IMR-90 (cell line): Measurements from ENCODE around the gene NDRG2. TPM values are rescaled to one million over a fixed set of nuclear protein-coding genes. Genes with fewer than 3 reads are reported as not detected.

Source experiments
- ATAC-seq: fragments of 200-7000 bp; cut with Tn5 transposase; 2 replicates; pipeline ENCODE4 v1.9.1; 2020; ENCODE audit warnings: low read depth, mild to moderate bottlenecking, moderate library complexity
- BruUV-seq: library from RNA; stranded (reverse); fragments of 400-500 nt; replicated peaks from 2 replicates; lab custom pipeline; 2021; lab: Mats Ljungman, UMichigan
- CTCF ChIA-PET: fragments of 300-600 bp; formaldehyde crosslinking; extraction: SDS; loops from one replicate; lab custom pipeline; 2021; ENCODE audit warnings: antibody characterized with exemption; lab: Yijun Ruan, JAX
- POLR2A ChIA-PET: fragments of 300-600 bp; sonication (Branson Sonifier 250); formaldehyde crosslinking; loops from one replicate; lab custom pipeline; 2022; ENCODE audit warnings: antibody characterized with exemption; ENCODE audit not compliant: unreplicated experiment; lab: Charles Lee
- DNase-seq: peaks from one replicate; pipeline ENCODE4 v3.0.0; 2013
- H2AFZ ChIP-seq: replicated peaks from 2 replicates; pipeline ENCODE3; 2013; ENCODE audit warnings: low read length, mild to moderate bottlenecking; ENCODE audit not compliant: poor library complexity
- H2AK5ac ChIP-seq: 2 replicates; pipeline ENCODE4 v1.6.1; 2013; ENCODE audit warnings: low read depth, low read length, inconsistent platforms
- H2AK9ac ChIP-seq: replicated peaks from 2 replicates; pipeline ENCODE3; 2013; ENCODE audit warnings: mild to moderate bottlenecking, low read depth, low read length, moderate library complexity; ENCODE audit not compliant: poor library complexity
- H2BK120ac ChIP-seq: 2 replicates; pipeline ENCODE4 v1.6.1; 2013; ENCODE audit warnings: low read depth, low read length, inconsistent platforms
- H2BK15ac ChIP-seq: 3 replicates; pipeline ENCODE4 v1.6.1; 2013; ENCODE audit warnings: low read depth, low read length, inconsistent platforms
- H2BK20ac ChIP-seq: 2 replicates; pipeline ENCODE4 v1.6.1; 2013; ENCODE audit warnings: low read depth, mild to moderate bottlenecking, inconsistent platforms, low read length, moderate library complexity
- H2BK5ac ChIP-seq: 2 replicates; pipeline ENCODE4 v1.6.1; 2013; ENCODE audit warnings: mild to moderate bottlenecking, low read depth, low read length, inconsistent platforms; ENCODE audit not compliant: poor library complexity, severe bottlenecking
- H3K14ac ChIP-seq: replicated peaks from 2 replicates; pipeline ENCODE4 v1.6.1; 2013; ENCODE audit warnings: low read depth, low read length, inconsistent platforms
- H3K18ac ChIP-seq: 2 replicates; pipeline ENCODE4 v1.6.1; 2013; ENCODE audit warnings: low read depth, low read length, control low read depth
- H3K23ac ChIP-seq: 2 replicates; pipeline ENCODE4 v1.6.1; 2013; ENCODE audit warnings: low read depth, low read length, inconsistent platforms
- H3K27ac ChIP-seq: 2 replicates; pipeline ENCODE4 v1.5.1; 2013; ENCODE audit warnings: mild to moderate bottlenecking, control low read depth, low read length; ENCODE audit not compliant: insufficient read depth
- H3K27me3 ChIP-seq: 2 replicates; pipeline ENCODE4 v1.6.1; 2013; ENCODE audit warnings: low read length; ENCODE audit not compliant: control insufficient read depth, insufficient read depth
- H3K36me3 ChIP-seq: 2 replicates; pipeline ENCODE4 v1.6.1; 2013; ENCODE audit warnings: low read length, mixed read lengths; ENCODE audit not compliant: control insufficient read depth, insufficient read depth
- H3K4ac ChIP-seq: 2 replicates; pipeline ENCODE4 v1.6.1; 2013; ENCODE audit warnings: low read depth, low read length, inconsistent platforms
- H3K4me1 ChIP-seq: 2 replicates; pipeline ENCODE4 v1.6.1; 2013; ENCODE audit warnings: low read length, mixed read lengths; ENCODE audit not compliant: control insufficient read depth, insufficient read depth
- H3K4me2 ChIP-seq: 2 replicates; pipeline ENCODE4 v1.6.1; 2013; ENCODE audit warnings: low read depth, mild to moderate bottlenecking, control low read depth, low read length, moderate library complexity
- H3K4me3 ChIP-seq: 2 replicates; pipeline ENCODE4 v1.5.1; 2013; ENCODE audit warnings: low read depth, mild to moderate bottlenecking, control low read depth, low read length, moderate library complexity; ENCODE audit not compliant: insufficient read depth
- H3K56ac ChIP-seq: 2 replicates; pipeline ENCODE4 v1.6.1; 2013; ENCODE audit warnings: low read length, inconsistent platforms; ENCODE audit not compliant: insufficient read depth; ENCODE audit errors: extremely low read depth
- H3K79me1 ChIP-seq, 2 experiments: 2 replicates each; pipeline ENCODE4 v1.6.1; 2013; ENCODE audit warnings: low read length in 2 of 2, inconsistent platforms in 1 of 2, low read depth in 1 of 2
- H3K9ac ChIP-seq: 2 replicates; pipeline ENCODE4 v1.6.1; 2013; ENCODE audit warnings: low read depth, low read length, control low read depth
- H3K9me1 ChIP-seq: 2 replicates; pipeline ENCODE4 v1.6.1; 2013; ENCODE audit warnings: low read length, inconsistent platforms; ENCODE audit not compliant: insufficient read depth
- H3K9me3 ChIP-seq: 2 replicates; pipeline ENCODE4 v1.6.1; 2013; ENCODE audit warnings: low read length; ENCODE audit not compliant: control insufficient read depth, insufficient read depth
- H4K20me1 ChIP-seq: 2 replicates; pipeline ENCODE4 v1.6.1; 2013; ENCODE audit warnings: low read length, inconsistent platforms; ENCODE audit not compliant: insufficient read depth
- H4K5ac ChIP-seq: 2 replicates; pipeline ENCODE4 v1.6.1; 2013; ENCODE audit warnings: mild to moderate bottlenecking, low read depth, low read length, control low read depth
- H4K8ac ChIP-seq, 2 experiments: 2 replicates each; pipeline ENCODE4 v1.6.1; 2013; ENCODE audit warnings: low read depth in 2 of 2, low read length in 2 of 2, control low read depth in 1 of 2, inconsistent platforms in 1 of 2
- H4K91ac ChIP-seq: 2 replicates; pipeline ENCODE4 v1.6.1; 2013; ENCODE audit warnings: low read depth, low read length, inconsistent platforms; ENCODE audit not compliant: insufficient read depth
- CEBPB ChIP-seq: IDR thresholded peaks from 2 replicates; pipeline ENCODE4 v1.6.1; 2012; ENCODE audit warnings: low read depth, low read length, improper control_type of control experiment
- CHD1 ChIP-seq: IDR thresholded peaks from 2 replicates; pipeline ENCODE4 v1.6.1; 2012; ENCODE audit warnings: low read depth, low read length, improper control_type of control experiment
- MAZ ChIP-seq: IDR thresholded peaks from 2 replicates; pipeline ENCODE4 v1.6.1; 2012; ENCODE audit warnings: low read depth, mild to moderate bottlenecking, low read length, improper control_type of control experiment, moderate library complexity, borderline replicate concordance
- MXI1 ChIP-seq: IDR thresholded peaks from 2 replicates; pipeline ENCODE4 v1.6.1; 2012; ENCODE audit warnings: low read depth, mild to moderate bottlenecking, low read length, moderate library complexity, borderline replicate concordance
- POLR2A ChIP-seq: IDR thresholded peaks from 2 replicates; pipeline ENCODE4 v1.6.1; 2012; ENCODE audit warnings: mild to moderate bottlenecking, low read depth, low read length
- SMC3 ChIP-seq: fragments of 150-350 bp; IDR thresholded peaks from 2 replicates; pipeline ENCODE4 v1.6.1; 2016; ENCODE audit warnings: low read depth, mild to moderate bottlenecking, antibody characterized with exemption, low read length, moderate library complexity
- USF2 ChIP-seq: fragments of 150-350 bp; IDR thresholded peaks from 2 replicates; pipeline ENCODE4 v1.6.1; 2017; ENCODE audit warnings: mild to moderate bottlenecking, antibody characterized with exemption, low read length, low read depth
- WGBS, 2 experiments: methylation state at CpG; one replicate each; pipeline versions ENCODE4 v1.1.5 to v1.1.7; 2013; ENCODE audit warnings: missing lambda C conversion rate in 2 of 2; ENCODE audit not compliant: insufficient read length in 1 of 2; ENCODE audit errors: extremely low coverage in 2 of 2; 5-methylcytosine and 5-hydroxymethylcytosine counted together
- dilution Hi-C: fragments of 300-500 bp; cut with HindIII; formaldehyde crosslinking; loops from one replicate; pipeline ENCODE4 v1.14.3; 2018; ENCODE audit warnings: low sequenced_read_pairs; ENCODE audit not compliant: unreplicated experiment
- in situ Hi-C: fragments of 300-500 bp; cut with MboI; formaldehyde crosslinking; loops from 3 replicates; pipeline ENCODE4 v1.14.3; 2019; ENCODE audit warnings: low sequenced_read_pairs, inconsistent platforms, mixed read lengths
- intact Hi-C: fragments of 100-400 bp; cut with micrococcal nuclease; formaldehyde crosslinking; loops from 2 replicates; pipeline ENCODE4 v1.10.0; 2022
- polyA plus RNA-seq, 3 experiments: library from polyadenylated mRNA; depleted of rRNA; stranded (reverse); fragments of >200 nt; gene quantifications; 2 replicates each; pipeline ENCODE4 v1.2.3, GENCODE V29; 2012; ENCODE audit warnings: low replicate concordance in 1 of 3
- total RNA-seq: library from RNA; depleted of rRNA; stranded (reverse); fragments of >200 nt; gene quantifications from 2 replicates; pipeline ENCODE4 v1.2.3, GENCODE V29; 2012
- TF ChIP-seq, protein P1 (sequence below): conservative IDR thresholded peaks from 2 replicates; pipeline ENCODE4 v1.5.1; 2012; ENCODE audit warnings: mild to moderate bottlenecking, low read depth, low read length, improper control_type of control experiment
- TF ChIP-seq, protein P2 (sequence below): fragments of 150-350 bp; IDR thresholded peaks from 2 replicates; pipeline ENCODE4 v1.6.1; 2016; ENCODE audit warnings: low read depth, mild to moderate bottlenecking, low read length, moderate library complexity, borderline replicate concordance

Gene NDRG2
- total and polyA plus RNA-seq, 2 of the 4 experiments (the other 2 are of a cell fraction): 0.36 to 1.5 TPM

- in situ Hi-C loops (loop anchor here (5.0 kb wide), 1 partner anchor 84 kb away; the partner anchor contains the start of gene TMEM253), dilution Hi-C loops (no loop called here), intact Hi-C loops (no loop called here)
- no peak overlapping the region for H3K27ac ChIP-seq
- H2AK5ac ChIP-seq: no peak overlapping the region
- H4K5ac ChIP-seq: no peak overlapping the region
- no peaks in the 10 kb centered on the region for H3K9me1 ChIP-seq
- no peaks in the 10 kb centered on the region for H3K9me3 ChIP-seq
- no peak overlapping the region for H3K4me2 ChIP-seq
- H2BK5ac ChIP-seq: no peak overlapping the region
- H3K9ac ChIP-seq: no peak overlapping the region
- H2BK20ac ChIP-seq: no peak overlapping the region
- DNase-seq: no peak
- no peak overlapping the region for H4K8ac ChIP-seq
- no peaks in the 10 kb centered on the region for H3K36me3 ChIP-seq
- WGBS, 2 experiments: no CpG with 5 or more reads among the region's 3 CpGs
- no peak overlapping the region for H2AK9ac ChIP-seq
- peaks cover 39% of the 10 kb centered on the region for H3K27me3 ChIP-seq
- H4K20me1 ChIP-seq: no peaks in the 10 kb centered on the region
- H3K56ac ChIP-seq: no peak overlapping the region
- no peak overlapping the region for H3K4ac ChIP-seq
- no peak overlapping the region for H3K4me3 ChIP-seq
- BruUV-seq: no TSS peak
- CTCF ChIA-PET: interaction anchor here (1.0 to 1.1 kb wide), 4 partner anchors 13 to 86 kb away, joined by 3 to 4 read pairs (median 3); no protein-coding TSS in a partner anchor
- POLR2A ChIA-PET: no interaction called here
- no peak overlapping the region for H2BK120ac ChIP-seq
- H3K79me1 ChIP-seq: no peaks in the 10 kb centered on the region
- no peak overlapping the region for H3K23ac ChIP-seq
- H4K91ac ChIP-seq: no peak overlapping the region
- TF ChIP-seq MAZ (no peak), CHD1 (no peak), MXI1 (no peak), SMC3 (no peak), CEBPB (no peak), POLR2A (no peak), USF2 (no peak)
- TF ChIP-seq, protein P1, sequence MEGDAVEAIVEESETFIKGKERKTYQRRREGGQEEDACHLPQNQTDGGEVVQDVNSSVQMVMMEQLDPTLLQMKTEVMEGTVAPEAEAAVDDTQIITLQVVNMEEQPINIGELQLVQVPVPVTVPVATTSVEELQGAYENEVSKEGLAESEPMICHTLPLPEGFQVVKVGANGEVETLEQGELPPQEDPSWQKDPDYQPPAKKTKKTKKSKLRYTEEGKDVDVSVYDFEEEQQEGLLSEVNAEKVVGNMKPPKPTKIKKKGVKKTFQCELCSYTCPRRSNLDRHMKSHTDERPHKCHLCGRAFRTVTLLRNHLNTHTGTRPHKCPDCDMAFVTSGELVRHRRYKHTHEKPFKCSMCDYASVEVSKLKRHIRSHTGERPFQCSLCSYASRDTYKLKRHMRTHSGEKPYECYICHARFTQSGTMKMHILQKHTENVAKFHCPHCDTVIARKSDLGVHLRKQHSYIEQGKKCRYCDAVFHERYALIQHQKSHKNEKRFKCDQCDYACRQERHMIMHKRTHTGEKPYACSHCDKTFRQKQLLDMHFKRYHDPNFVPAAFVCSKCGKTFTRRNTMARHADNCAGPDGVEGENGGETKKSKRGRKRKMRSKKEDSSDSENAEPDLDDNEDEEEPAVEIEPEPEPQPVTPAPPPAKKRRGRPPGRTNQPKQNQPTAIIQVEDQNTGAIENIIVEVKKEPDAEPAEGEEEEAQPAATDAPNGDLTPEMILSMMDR: no peak
- TF ChIP-seq, protein P2, sequence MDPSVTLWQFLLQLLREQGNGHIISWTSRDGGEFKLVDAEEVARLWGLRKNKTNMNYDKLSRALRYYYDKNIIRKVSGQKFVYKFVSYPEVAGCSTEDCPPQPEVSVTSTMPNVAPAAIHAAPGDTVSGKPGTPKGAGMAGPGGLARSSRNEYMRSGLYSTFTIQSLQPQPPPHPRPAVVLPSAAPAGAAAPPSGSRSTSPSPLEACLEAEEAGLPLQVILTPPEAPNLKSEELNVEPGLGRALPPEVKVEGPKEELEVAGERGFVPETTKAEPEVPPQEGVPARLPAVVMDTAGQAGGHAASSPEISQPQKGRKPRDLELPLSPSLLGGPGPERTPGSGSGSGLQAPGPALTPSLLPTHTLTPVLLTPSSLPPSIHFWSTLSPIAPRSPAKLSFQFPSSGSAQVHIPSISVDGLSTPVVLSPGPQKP: no peak
- H3K14ac ChIP-seq: no peak overlapping the region
- H2AFZ ChIP-seq: no peak overlapping the region
- H2BK15ac ChIP-seq: no peak overlapping the region
- no peaks in the 10 kb centered on the region for H3K4me1 ChIP-seq
- no peak overlapping the region for H3K18ac ChIP-seq
- ATAC-seq: no peak
Measured at GRCh38 chr14:21018781-21019180, 6.1 kb downstream of the NDRG2 start.
